GM12878 (cell line): ENCODE measurements around the gene SHROOM1.

ENCODE experiments used
- IKZF1 ChIP-seq: fragments of 450-650 bp; conservative IDR thresholded peaks from 2 replicates; pipeline ENCODE4 v1.6.1; 2017; ENCODE audit warnings: antibody characterized with exemption, mild to moderate bottlenecking
- NFYB ChIP-seq: IDR thresholded peaks from 2 replicates; pipeline ENCODE4 v1.6.1; 2011; ENCODE audit warnings: low read depth, mild to moderate bottlenecking, low read length, improper control_type of control experiment, moderate library complexity; ENCODE audit not compliant: insufficient read depth
- POLR2A ChIP-seq: IDR thresholded peaks from 2 replicates; pipeline ENCODE4 v1.6.1; 2011; ENCODE audit warnings: low read depth, mild to moderate bottlenecking, low read length
- RFX5 ChIP-seq: IDR thresholded peaks from 2 replicates; pipeline ENCODE4 v1.6.1; 2011; ENCODE audit warnings: low read depth, low read length, improper control_type of control experiment
- TBL1XR1 ChIP-seq: IDR thresholded peaks from 2 replicates; pipeline ENCODE4 v1.6.1; 2012; ENCODE audit warnings: low read depth, low read length, improper control_type of control experiment
- ZNF274 ChIP-seq: IDR thresholded peaks from one replicate; pipeline ENCODE4 v1.8.0; 2011; ENCODE audit not compliant: insufficient read length, insufficient read depth
- TF ChIP-seq, protein P1 (sequence below), 3 experiments: IDR thresholded peaks in 2 of 3; conservative IDR thresholded peaks in 1 of 3; 2 replicates each; pipeline ENCODE4 v1.5.1; 2011; ENCODE audit warnings: low read depth in 3 of 3, low read length in 3 of 3, mild to moderate bottlenecking in 3 of 3, control low read depth in 2 of 3, moderate library complexity in 2 of 3, inconsistent platforms in 1 of 3, mixed read lengths in 1 of 3; ENCODE audit not compliant: control insufficient read depth in 2 of 3, insufficient read depth in 1 of 3; ENCODE audit errors: extremely low read depth in 1 of 3
- TF ChIP-seq, protein P2 (sequence below): IDR thresholded peaks from 2 replicates; pipeline ENCODE4 v1.6.1; 2012; ENCODE audit warnings: low read length, inconsistent platforms

DNA sequence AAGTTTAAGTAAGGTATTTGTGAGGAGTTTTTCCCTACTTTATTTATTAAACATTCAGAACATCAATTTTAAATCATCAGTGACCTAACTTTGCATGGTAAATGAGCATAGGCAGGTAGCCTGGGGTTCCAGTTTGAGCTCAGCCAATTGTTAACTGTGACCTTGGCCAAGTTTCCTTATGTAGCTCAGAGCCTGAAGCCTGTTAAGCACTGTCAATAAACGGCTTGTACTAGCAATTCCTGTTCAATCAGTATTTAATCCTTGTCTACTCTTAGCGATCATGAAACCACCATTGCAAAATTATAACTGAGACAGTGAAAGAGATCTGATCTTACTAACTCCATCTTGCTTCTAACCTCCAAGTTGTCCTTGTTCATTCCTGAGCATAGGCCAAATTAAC lies 22.0 kb downstream of the SHROOM1 start:
- TF ChIP-seq, protein P1, sequence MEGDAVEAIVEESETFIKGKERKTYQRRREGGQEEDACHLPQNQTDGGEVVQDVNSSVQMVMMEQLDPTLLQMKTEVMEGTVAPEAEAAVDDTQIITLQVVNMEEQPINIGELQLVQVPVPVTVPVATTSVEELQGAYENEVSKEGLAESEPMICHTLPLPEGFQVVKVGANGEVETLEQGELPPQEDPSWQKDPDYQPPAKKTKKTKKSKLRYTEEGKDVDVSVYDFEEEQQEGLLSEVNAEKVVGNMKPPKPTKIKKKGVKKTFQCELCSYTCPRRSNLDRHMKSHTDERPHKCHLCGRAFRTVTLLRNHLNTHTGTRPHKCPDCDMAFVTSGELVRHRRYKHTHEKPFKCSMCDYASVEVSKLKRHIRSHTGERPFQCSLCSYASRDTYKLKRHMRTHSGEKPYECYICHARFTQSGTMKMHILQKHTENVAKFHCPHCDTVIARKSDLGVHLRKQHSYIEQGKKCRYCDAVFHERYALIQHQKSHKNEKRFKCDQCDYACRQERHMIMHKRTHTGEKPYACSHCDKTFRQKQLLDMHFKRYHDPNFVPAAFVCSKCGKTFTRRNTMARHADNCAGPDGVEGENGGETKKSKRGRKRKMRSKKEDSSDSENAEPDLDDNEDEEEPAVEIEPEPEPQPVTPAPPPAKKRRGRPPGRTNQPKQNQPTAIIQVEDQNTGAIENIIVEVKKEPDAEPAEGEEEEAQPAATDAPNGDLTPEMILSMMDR (IDR thresholded peaks at IDR 0.05 in 2 of 3, conservative IDR thresholded peaks at IDR 0.05 in 1 of 3; ENCODE audit: control insufficient read depth in 2 of 3, extremely low read depth in 1 of 3, insufficient read depth in 1 of 3, low read depth in 3 of 3, low read length in 3 of 3): no peak
- TF ChIP-seq IKZF1 (no peak), RFX5 (no peak), NFYB (no peak), ZNF274 (no peak), TBL1XR1 (no peak), POLR2A (no peak)
- TF ChIP-seq, protein P2, sequence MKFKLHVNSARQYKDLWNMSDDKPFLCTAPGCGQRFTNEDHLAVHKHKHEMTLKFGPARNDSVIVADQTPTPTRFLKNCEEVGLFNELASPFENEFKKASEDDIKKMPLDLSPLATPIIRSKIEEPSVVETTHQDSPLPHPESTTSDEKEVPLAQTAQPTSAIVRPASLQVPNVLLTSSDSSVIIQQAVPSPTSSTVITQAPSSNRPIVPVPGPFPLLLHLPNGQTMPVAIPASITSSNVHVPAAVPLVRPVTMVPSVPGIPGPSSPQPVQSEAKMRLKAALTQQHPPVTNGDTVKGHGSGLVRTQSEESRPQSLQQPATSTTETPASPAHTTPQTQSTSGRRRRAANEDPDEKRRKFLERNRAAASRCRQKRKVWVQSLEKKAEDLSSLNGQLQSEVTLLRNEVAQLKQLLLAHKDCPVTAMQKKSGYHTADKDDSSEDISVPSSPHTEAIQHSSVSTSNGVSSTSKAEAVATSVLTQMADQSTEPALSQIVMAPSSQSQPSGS: no peak
